ENCODE measurements around the gene MIA3. TPM values are rescaled to one million over a fixed set of nuclear protein-coding genes. Genes with fewer than 3 reads are reported as not detected.
"Not testable (repeated sequence)": the region's sequence is repeated elsewhere in the genome, so short reads cannot be mapped to it uniquely, and the experiment has no call there.

The MIA3 gene
- total RNA-seq, 1 donor from 2014 or later: 29.2 TPM

- no peaks in the 10 kb centered on the region for H3K27me3 ChIP-seq (ENCODE audit: control insufficient read depth in 3 of 3, insufficient read depth in 3 of 3, low read length in 3 of 3)
- H3K27ac ChIP-seq (ENCODE audit: low read depth, low read length): no peak overlapping the region
- no peak overlapping the region for H3K4me3 ChIP-seq (ENCODE audit: low read length in 3 of 3)
- H3K4me1 ChIP-seq (ENCODE audit: control insufficient read depth in 3 of 3, insufficient read depth in 3 of 3, low read length in 3 of 3): no peaks in the 10 kb centered on the region
- no peaks in the 10 kb centered on the region for H3K9me3 ChIP-seq (ENCODE audit: control insufficient read depth in 3 of 3, low read length in 3 of 3)
- H3K36me3 ChIP-seq (ENCODE audit: control insufficient read depth in 3 of 3, insufficient read depth in 3 of 3, low read length in 3 of 3): peaks cover 30 to 87% (median 84%) of the 10 kb centered on the region in 3 donors
- H3K9ac ChIP-seq (ENCODE audit: low read depth in 1 of 3, low read length in 3 of 3): no peak overlapping the region
Measured at GRCh38 chr1:222654849-222655248, 37.0 kb downstream of the MIA3 start.

- no peaks in the 10 kb centered on the region for H3K9me3 ChIP-seq (ENCODE audit: control insufficient read depth in 3 of 3, low read length in 3 of 3)
- H3K36me3 ChIP-seq (ENCODE audit: control insufficient read depth in 3 of 3, insufficient read depth in 3 of 3, low read length in 3 of 3): peaks cover 34 to 92% (median 84%) of the 10 kb centered on the region in 3 donors
- no peak overlapping the region for H3K9ac ChIP-seq (ENCODE audit: low read depth in 1 of 3, low read length in 3 of 3)
- H3K27me3 ChIP-seq (ENCODE audit: control insufficient read depth in 3 of 3, insufficient read depth in 3 of 3, low read length in 3 of 3): no peaks in the 10 kb centered on the region
- H3K4me3 ChIP-seq (ENCODE audit: low read length in 3 of 3): no peak overlapping the region
- H3K4me1 ChIP-seq (ENCODE audit: control insufficient read depth in 3 of 3, insufficient read depth in 3 of 3, low read length in 3 of 3): no peaks in the 10 kb centered on the region
- no peak overlapping the region for H3K27ac ChIP-seq (ENCODE audit: low read depth, low read length)
Measured at GRCh38 chr1:222656391-222657155, 38.7 kb downstream of the MIA3 start.

- no peaks in the 10 kb centered on the region for H3K27me3 ChIP-seq (ENCODE audit: control insufficient read depth in 3 of 3, insufficient read depth in 3 of 3, low read length in 3 of 3)
- H3K36me3 ChIP-seq (ENCODE audit: control insufficient read depth in 3 of 3, insufficient read depth in 3 of 3, low read length in 3 of 3): peaks cover 43 to 92% (median 84%) of the 10 kb centered on the region in 3 donors
- H3K9ac ChIP-seq (ENCODE audit: low read depth in 1 of 3, low read length in 3 of 3): no peak overlapping the region
- H3K4me3 ChIP-seq (ENCODE audit: low read length in 3 of 3): no peak overlapping the region
- no peaks in the 10 kb centered on the region for H3K4me1 ChIP-seq (ENCODE audit: control insufficient read depth in 3 of 3, insufficient read depth in 3 of 3, low read length in 3 of 3)
- H3K27ac ChIP-seq (ENCODE audit: low read depth, low read length): no peak overlapping the region
- no peaks in the 10 kb centered on the region for H3K9me3 ChIP-seq (ENCODE audit: control insufficient read depth in 3 of 3, low read length in 3 of 3)
Measured at GRCh38 chr1:222657899-222658298, 40.0 kb downstream of the MIA3 start.

- Histone ChIP-seq H3K4me1 (ENCODE audit: control insufficient read depth in 3 of 3, insufficient read depth in 3 of 3, low read length in 3 of 3) (no peaks in the 10 kb centered on the region), H3K27ac (ENCODE audit: low read depth, low read length) (no peak overlapping the region), H3K27me3 (ENCODE audit: control insufficient read depth in 3 of 3, insufficient read depth in 3 of 3, low read length in 3 of 3) (no peaks in the 10 kb centered on the region), H3K36me3 (ENCODE audit: control insufficient read depth in 3 of 3, insufficient read depth in 3 of 3, low read length in 3 of 3) (peaks cover 55 to 83% (median 78%) of the 10 kb centered on the region in 3 donors), H3K9ac (ENCODE audit: low read depth in 1 of 3, low read length in 3 of 3) (no peak overlapping the region), H3K4me3 (ENCODE audit: low read length in 3 of 3) (no peak overlapping the region), H3K9me3 (ENCODE audit: control insufficient read depth in 3 of 3, low read length in 3 of 3) (no peaks in the 10 kb centered on the region)
Measured at GRCh38 chr1:222663431-222663934, 45.6 kb downstream of the MIA3 start.

GRCh38 chr1:222665964-222666363, 48.1 kb downstream of the MIA3 start:
- peaks cover 43 to 62% (median 60%) of the 10 kb centered on the region in 3 donors for H3K36me3 ChIP-seq (ENCODE audit: control insufficient read depth in 3 of 3, insufficient read depth in 3 of 3, low read length in 3 of 3)
- H3K4me1 ChIP-seq (ENCODE audit: control insufficient read depth in 3 of 3, insufficient read depth in 3 of 3, low read length in 3 of 3): no peaks in the 10 kb centered on the region
- no peaks in the 10 kb centered on the region for H3K27me3 ChIP-seq (ENCODE audit: control insufficient read depth in 3 of 3, insufficient read depth in 3 of 3, low read length in 3 of 3)
- H3K4me3 ChIP-seq (ENCODE audit: low read length in 3 of 3): no peak overlapping the region
- H3K9me3 ChIP-seq (ENCODE audit: control insufficient read depth in 3 of 3, low read length in 3 of 3): no peaks in the 10 kb centered on the region
- H3K27ac ChIP-seq (ENCODE audit: low read depth, low read length): no peak overlapping the region
- H3K9ac ChIP-seq (ENCODE audit: low read depth in 1 of 3, low read length in 3 of 3): no peak overlapping the region

- H3K27ac ChIP-seq (ENCODE audit: low read depth, low read length); H3K4me3 ChIP-seq (ENCODE audit: low read length in 3 of 3); H3K4me1 ChIP-seq (ENCODE audit: control insufficient read depth in 3 of 3, insufficient read depth in 3 of 3, low read length in 3 of 3); H3K9me3 ChIP-seq (ENCODE audit: control insufficient read depth in 3 of 3, low read length in 3 of 3); H3K27me3 ChIP-seq (ENCODE audit: control insufficient read depth in 3 of 3, insufficient read depth in 3 of 3, low read length in 3 of 3); H3K9ac ChIP-seq (ENCODE audit: low read depth in 1 of 3, low read length in 3 of 3): not testable (repeated sequence)
- peaks cover 25 to 51% (median 45%) of the 10 kb centered on the region in 3 donors for H3K36me3 ChIP-seq (ENCODE audit: control insufficient read depth in 3 of 3, insufficient read depth in 3 of 3, low read length in 3 of 3)
Measured at GRCh38 chr1:222668184-222668583, 50.3 kb downstream of the MIA3 start.

- not testable (repeated sequence) for H3K9ac ChIP-seq (ENCODE audit: low read depth in 1 of 3, low read length in 3 of 3); H3K9me3 ChIP-seq (ENCODE audit: control insufficient read depth in 3 of 3, low read length in 3 of 3); H3K4me1 ChIP-seq (ENCODE audit: control insufficient read depth in 3 of 3, insufficient read depth in 3 of 3, low read length in 3 of 3); H3K4me3 ChIP-seq (ENCODE audit: low read length in 3 of 3); H3K27me3 ChIP-seq (ENCODE audit: control insufficient read depth in 3 of 3, insufficient read depth in 3 of 3, low read length in 3 of 3); H3K27ac ChIP-seq (ENCODE audit: low read depth, low read length)
- peaks cover 18 to 44% (median 38%) of the 10 kb centered on the region in 3 donors for H3K36me3 ChIP-seq (ENCODE audit: control insufficient read depth in 3 of 3, insufficient read depth in 3 of 3, low read length in 3 of 3)
Measured at GRCh38 chr1:222669107-222669506, 51.2 kb downstream of the MIA3 start.

GRCh38 chr1:222670110-222670509, 52.2 kb downstream of the MIA3 start:
- H3K9me3 ChIP-seq (ENCODE audit: control insufficient read depth in 3 of 3, low read length in 3 of 3): no peaks in the 10 kb centered on the region
- peaks cover 9 to 44% (median 38%) of the 10 kb centered on the region in 3 donors for H3K36me3 ChIP-seq (ENCODE audit: control insufficient read depth in 3 of 3, insufficient read depth in 3 of 3, low read length in 3 of 3)
- no peak overlapping the region for H3K27ac ChIP-seq (ENCODE audit: low read depth, low read length)
- no peak overlapping the region for H3K9ac ChIP-seq (ENCODE audit: low read depth in 1 of 3, low read length in 3 of 3)
- H3K4me1 ChIP-seq (ENCODE audit: control insufficient read depth in 3 of 3, insufficient read depth in 3 of 3, low read length in 3 of 3): no peaks in the 10 kb centered on the region
- H3K27me3 ChIP-seq (ENCODE audit: control insufficient read depth in 3 of 3, insufficient read depth in 3 of 3, low read length in 3 of 3): no peaks in the 10 kb centered on the region
- H3K4me3 ChIP-seq (ENCODE audit: low read length in 3 of 3): no peak overlapping the region

- H3K9me3 ChIP-seq (ENCODE audit: control insufficient read depth in 3 of 3, low read length in 3 of 3): no peaks in the 10 kb centered on the region
- no peak overlapping the region for H3K27ac ChIP-seq (ENCODE audit: low read depth, low read length)
- H3K9ac ChIP-seq (ENCODE audit: low read depth in 1 of 3, low read length in 3 of 3): no peak overlapping the region
- H3K36me3 ChIP-seq (ENCODE audit: control insufficient read depth in 3 of 3, insufficient read depth in 3 of 3, low read length in 3 of 3): peaks cover 0 to 12% (median 11%) of the 10 kb centered on the region in 3 donors
- H3K4me3 ChIP-seq (ENCODE audit: low read length in 3 of 3): no peak overlapping the region
- no peaks in the 10 kb centered on the region for H3K27me3 ChIP-seq (ENCODE audit: control insufficient read depth in 3 of 3, insufficient read depth in 3 of 3, low read length in 3 of 3)
- no peaks in the 10 kb centered on the region for H3K4me1 ChIP-seq (ENCODE audit: control insufficient read depth in 3 of 3, insufficient read depth in 3 of 3, low read length in 3 of 3)
Measured at GRCh38 chr1:222680080-222680479, 62.2 kb downstream of the MIA3 start.

- H3K27me3 ChIP-seq (ENCODE audit: control insufficient read depth in 3 of 3, insufficient read depth in 3 of 3, low read length in 3 of 3): no peaks in the 10 kb centered on the region
- H3K36me3 ChIP-seq (ENCODE audit: control insufficient read depth in 3 of 3, insufficient read depth in 3 of 3, low read length in 3 of 3): peaks cover 6 to 11% (median 7%) of the 10 kb centered on the region in 3 donors
- H3K9me3 ChIP-seq (ENCODE audit: control insufficient read depth in 3 of 3, low read length in 3 of 3): no peaks in the 10 kb centered on the region
- no peak overlapping the region for H3K4me3 ChIP-seq (ENCODE audit: low read length in 3 of 3)
- H3K27ac ChIP-seq (ENCODE audit: low read depth, low read length): no peak overlapping the region
- no peaks in the 10 kb centered on the region for H3K4me1 ChIP-seq (ENCODE audit: control insufficient read depth in 3 of 3, insufficient read depth in 3 of 3, low read length in 3 of 3)
- H3K9ac ChIP-seq (ENCODE audit: low read depth in 1 of 3, low read length in 3 of 3): no peak overlapping the region
Measured at GRCh38 chr1:222691016-222691415, 73.1 kb downstream of the MIA3 start.

Measured in skeletal muscle tissue (tissue), 4 donors.